ENCODE measurements around the gene COL17A1. TPM values are rescaled to one million over a fixed set of nuclear protein-coding genes. Genes with fewer than 3 reads are reported as not detected.

COL17A1 gene
- total and polyA plus RNA-seq, 9 of the 15 experiments (the other 6 are each of a cell fraction or from before 2014, with no cell fraction given): not detected

GRCh38 chr10:104121485-104122224 is 36.0 kb upstream of the COL17A1 start, which contains the start of gene SFR1 (continued):
- TF ChIP-seq ZNF318 (IDR thresholded peaks at IDR 0.05; ENCODE audit: borderline replicate concordance in 1 of 2, low read depth in 1 of 2): no peak
- TF ChIP-seq CCNT2 (IDR thresholded peaks at IDR 0.05; ENCODE audit: borderline replicate concordance, extremely low read depth, insufficient read length, low read depth, low read length): peak; percentile 76
- peak; percentile 75 for TF ChIP-seq E2F8 (IDR thresholded peaks at IDR 0.05; ENCODE audit: low read depth, partially characterized antibody)
- TF ChIP-seq HINFP (tag; conservative IDR thresholded peaks at IDR 0.05; ENCODE audit: low read depth): no peak
- TF ChIP-seq BHLHE40 (IDR thresholded peaks at IDR 0.05; ENCODE audit: low read length): peak; percentile 11; the same call in 1 of the 2 replicates
- no peak for TF ChIP-seq ID3 (CRISPR knock-in tag; IDR thresholded peaks at IDR 0.05)
- TF ChIP-seq ID3 (tag; IDR thresholded peaks at IDR 0.05): no peak
- TF ChIP-seq PRMT5 (CRISPR knock-in tag; IDR thresholded peaks at IDR 0.05): no peak
- peak; percentile 85 for TF ChIP-seq POLR2A (conservative IDR thresholded peaks at IDR 0.05)
- TF ChIP-seq EGR1 (conservative IDR thresholded peaks at IDR 0.05): peak; percentile 80
- no peak for TF ChIP-seq MXI1 (IDR thresholded peaks at IDR 0.05; ENCODE audit: low read depth, low read length)
